ENCODE measurements around the gene HNRNPR.

GRCh38 chr1:23274134-23274505 is 70.0 kb downstream of the HNRNPR start:
- no peak for TF ChIP-seq CTCF (IDR thresholded peaks at IDR 0.05; ENCODE audit: extremely low read depth in 1 of 2, insufficient read depth in 1 of 2, low read depth in 1 of 2, low read length in 2 of 2)
- TF ChIP-seq POLR2A (IDR thresholded peaks at IDR 0.05; ENCODE audit: low read depth, low read length) = no peak
- TF ChIP-seq POLR2AphosphoS5 (IDR thresholded peaks at IDR 0.05; ENCODE audit: insufficient read depth, low read depth, low read length) = no peak
- TF ChIP-seq MAX (IDR thresholded peaks at IDR 0.05; ENCODE audit: insufficient read depth, insufficient read length) = no peak
- no peak for TF ChIP-seq FOS (IDR thresholded peaks at IDR 0.05; ENCODE audit: borderline replicate concordance, insufficient read depth, low read length)
- TF ChIP-seq MYC (IDR thresholded peaks at IDR 0.05; ENCODE audit: low read depth, low read length) = no peak

All from endothelial cell of umbilical vein (primary cell).